PC-9 (cell line): ENCODE results near the gene MYOM3. TPM values are rescaled to one million over a fixed set of nuclear protein-coding genes. Genes with fewer than 3 reads are reported as not detected.

ENCODE experiments used
- BruUV-seq: library from RNA; stranded (reverse); fragments of 400-500 nt; replicated peaks from 2 replicates; lab custom pipeline; 2021; lab: Mats Ljungman, UMichigan
- CTCF ChIA-PET: fragments of 300-600 bp; sonication (Branson Sonifier 250); formaldehyde crosslinking; loops from one replicate; lab custom pipeline; 2022; ENCODE audit warnings: antibody characterized with exemption; lab: Charles Lee
- POLR2A ChIA-PET: fragments of 300-600 bp; sonication (Branson Sonifier 250); formaldehyde crosslinking; loops from one replicate; lab custom pipeline; 2022; ENCODE audit warnings: antibody characterized with exemption; ENCODE audit not compliant: unreplicated experiment; lab: Charles Lee
- DNase-seq, 2 experiments: peaks; one replicate each; pipeline versions ENCODE4 v3.0.0 to v3.0.0-alpha.2; 2015 to 2022; ENCODE audit warnings: mixed read lengths in 1 of 2
- H2AFZ ChIP-seq: fragments of 200-600 bp; sonication (generic); 2 replicates; pipeline ENCODE4 v1.8.1; 2017; ENCODE audit warnings: antibody characterized with exemption
- H3F3A ChIP-seq: fragments of 200-600 bp; sonication (generic); 2 replicates; pipeline ENCODE4 v1.8.1; 2017; ENCODE audit warnings: antibody characterized with exemption, mild to moderate bottlenecking, low read depth; ENCODE audit not compliant: insufficient read depth
- H3K27ac ChIP-seq: fragments of 200-600 bp; sonication (generic); 2 replicates; pipeline ENCODE4 v1.6.1; 2016; ENCODE audit warnings: mixed run types
- H3K27me3 ChIP-seq: fragments of 200-600 bp; sonication (generic); 2 replicates; pipeline ENCODE4 v1.6.1; 2016; ENCODE audit warnings: low read depth, mixed run types; ENCODE audit not compliant: insufficient read depth
- H3K36me3 ChIP-seq: fragments of 200-600 bp; sonication (generic); 2 replicates; pipeline ENCODE4 v1.6.1; 2016; ENCODE audit warnings: low read depth, mixed run types
- H3K4me1 ChIP-seq: fragments of 200-600 bp; sonication (generic); replicated peaks from 2 replicates; pipeline ENCODE4 v1.6.1; 2016; ENCODE audit warnings: mixed run types; ENCODE audit not compliant: insufficient read depth
- H3K4me2 ChIP-seq: fragments of 200-600 bp; sonication (generic); 2 replicates; pipeline ENCODE4 v1.6.1; 2017; ENCODE audit warnings: mixed run types
- H3K4me3 ChIP-seq: fragments of 200-600 bp; sonication (generic); 2 replicates; pipeline ENCODE4 v1.6.1; 2016; ENCODE audit warnings: mixed run types
- H3K79me2 ChIP-seq: fragments of 200-600 bp; sonication (generic); 2 replicates; pipeline ENCODE4 v1.6.1; 2017; ENCODE audit warnings: low read depth, mixed run types
- H3K9me2 ChIP-seq: fragments of 200-600 bp; sonication (generic); 2 replicates; pipeline ENCODE4 v1.8.1; 2017; ENCODE audit warnings: mild to moderate bottlenecking; ENCODE audit not compliant: insufficient read depth
- H3K9me3 ChIP-seq: fragments of 200-600 bp; sonication (generic); 2 replicates; pipeline ENCODE4 v1.8.1; 2016; ENCODE audit warnings: low read depth; ENCODE audit not compliant: insufficient read depth
- H4K20me1 ChIP-seq: fragments of 200-600 bp; sonication (generic); 2 replicates; pipeline ENCODE4 v1.8.1; 2017; ENCODE audit not compliant: insufficient read depth
- CTCF ChIP-seq: fragments of 200-600 bp; sonication (generic); conservative IDR thresholded peaks from 2 replicates; pipeline ENCODE4 v1.6.1; 2017; ENCODE audit warnings: mixed run types, antibody characterized with exemption, mild to moderate bottlenecking, moderate library complexity
- EZH2 ChIP-seq: fragments of 200-600 bp; sonication (generic); IDR thresholded peaks from 2 replicates; pipeline ENCODE4 v1.8.0; 2017; ENCODE audit warnings: antibody characterized with exemption, low read depth
- intact Hi-C: fragments of 100-400 bp; cut with micrococcal nuclease; formaldehyde crosslinking; loops from one replicate; pipeline ENCODE4 v1.10.0; 2022; ENCODE audit not compliant: unreplicated experiment
- total RNA-seq: library from RNA; stranded (reverse); gene quantifications from 2 replicates; pipeline ENCODE4 v1.2.3, GENCODE V29; 2021

MYOM3 gene
- total RNA-seq, 1 experiment from 2014 or later = 11.9 TPM

- TSS peak; percentile 27 for BruUV-seq
- POLR2A ChIA-PET = interaction anchor here (0.6 to 0.9 kb wide), 2 partner anchors 194 to 344 kb away, joined by 3 to 4 read pairs; partner anchors contain the start of gene CNR2
- Histone ChIP-seq H3K36me3 (no peaks in the 10 kb centered on the region), H3K9me2 (no peaks in the 10 kb centered on the region), H3K9me3 (no peaks in the 10 kb centered on the region), H3K4me1 (peaks cover 4% of the 10 kb centered on the region; the same call in 1 of the 2 replicates), H3K4me2 (peak overlapping the region; percentile 36), H3K27me3 (no peaks in the 10 kb centered on the region), H3F3A (no peaks in the 10 kb centered on the region), H3K27ac (no peak overlapping the region), H4K20me1 (no peaks in the 10 kb centered on the region), H2AFZ (no peak overlapping the region), H3K79me2 (no peaks in the 10 kb centered on the region), H3K4me3 (no peak overlapping the region)
- intact Hi-C loops = loop anchor here (5.0 kb wide), 2 partner anchors 35 to 150 kb away; partner anchors contain the start of gene PNRC2
- CTCF ChIA-PET = no interaction called here
- TF ChIP-seq CTCF (no peak), EZH2 (no peak)
- DNase-seq = peak in 1 of 2 experiments; percentile 64
These were observed 4.3 kb downstream of the MYOM3 start for GRCh38 chr1:24107462-24108138.

- TF ChIP-seq EZH2 (no peak), CTCF (no peak)
- H3K36me3 ChIP-seq = no peaks in the 10 kb centered on the region
- H3K27ac ChIP-seq = no peak overlapping the region
- no TSS peak for BruUV-seq
- no peaks in the 10 kb centered on the region for H3K79me2 ChIP-seq
- DNase-seq = no peak
- H3K4me3 ChIP-seq = no peak overlapping the region
- H3K4me1 ChIP-seq = peaks cover 4% of the 10 kb centered on the region; the same call in 1 of the 2 replicates
- H3K4me2 ChIP-seq = no peak overlapping the region
- H3F3A ChIP-seq = no peaks in the 10 kb centered on the region
- H3K27me3 ChIP-seq = no peaks in the 10 kb centered on the region
- POLR2A ChIA-PET = interaction anchor here (0.6 kb wide), 1 partner anchor 541 kb away, joined by 5 read pairs; no protein-coding TSS in a partner anchor
- no peaks in the 10 kb centered on the region for H4K20me1 ChIP-seq
- intact Hi-C loops = loop anchor here (5.0 kb wide), 2 partner anchors 33 to 148 kb away; partner anchors contain the start of gene PNRC2
- no peaks in the 10 kb centered on the region for H3K9me2 ChIP-seq
- CTCF ChIA-PET = no interaction called here
- H3K9me3 ChIP-seq = no peaks in the 10 kb centered on the region
- no peak overlapping the region for H2AFZ ChIP-seq
These were observed 6.4 kb downstream of the MYOM3 start for GRCh38 chr1:24105368-24106160.

- H3K27me3 ChIP-seq = no peaks in the 10 kb centered on the region
- intact Hi-C loops = loop anchor here (5.0 kb wide), 2 partner anchors 33 to 148 kb away; partner anchors contain the start of gene PNRC2
- H3K9me2 ChIP-seq = no peaks in the 10 kb centered on the region
- H2AFZ ChIP-seq = no peak overlapping the region
- ChIA-PET POLR2A (interaction anchor here (0.6 kb wide), 1 partner anchor 542 kb away, joined by 5 read pairs; no protein-coding TSS in a partner anchor), CTCF (no interaction called here)
- H3K79me2 ChIP-seq = no peaks in the 10 kb centered on the region
- no TSS peak for BruUV-seq
- H3K9me3 ChIP-seq = no peaks in the 10 kb centered on the region
- no peaks in the 10 kb centered on the region for H3K36me3 ChIP-seq
- no peak for DNase-seq
- H3K4me2 ChIP-seq = no peak overlapping the region
- TF ChIP-seq CTCF (no peak), EZH2 (no peak)
- H3K4me3 ChIP-seq = no peak overlapping the region
- H3F3A ChIP-seq = no peaks in the 10 kb centered on the region
- H3K4me1 ChIP-seq = peaks cover 4% of the 10 kb centered on the region; the same call in 1 of the 2 replicates
- no peaks in the 10 kb centered on the region for H4K20me1 ChIP-seq
- no peak overlapping the region for H3K27ac ChIP-seq
These were observed 7.1 kb downstream of the MYOM3 start for GRCh38 chr1:24104854-24105253.
